Fibroblast of mammary gland (primary cell): ENCODE results near the gene VPS8.
A peak's percentile ranks its signal among the peaks of the same experiment; 100 is the strongest.

Experiments used
- DNase-seq: peaks from one replicate; pipeline ENCODE4 v3.0.0-alpha.2; 2010; ENCODE audit warnings: low read depth
- H3K4me3 ChIP-seq: 2 replicates; pipeline ENCODE4 v1.5.1; 2011; ENCODE audit warnings: low read depth, mild to moderate bottlenecking, low read length, moderate library complexity; ENCODE audit not compliant: control insufficient read depth
- CTCF ChIP-seq: conservative IDR thresholded peaks from 2 replicates; pipeline ENCODE4 v1.5.1; 2011; ENCODE audit warnings: low read depth, low read length, inconsistent platforms; ENCODE audit not compliant: control insufficient read depth, insufficient read depth

The VPS8 gene

GRCh38 chr3:184785890-184786279 is 26.1 kb upstream of the VPS8 start:
- no peak overlapping the region for H3K4me3 ChIP-seq
- no peak for TF ChIP-seq CTCF
- peak; percentile 63 for DNase-seq

DNA sequence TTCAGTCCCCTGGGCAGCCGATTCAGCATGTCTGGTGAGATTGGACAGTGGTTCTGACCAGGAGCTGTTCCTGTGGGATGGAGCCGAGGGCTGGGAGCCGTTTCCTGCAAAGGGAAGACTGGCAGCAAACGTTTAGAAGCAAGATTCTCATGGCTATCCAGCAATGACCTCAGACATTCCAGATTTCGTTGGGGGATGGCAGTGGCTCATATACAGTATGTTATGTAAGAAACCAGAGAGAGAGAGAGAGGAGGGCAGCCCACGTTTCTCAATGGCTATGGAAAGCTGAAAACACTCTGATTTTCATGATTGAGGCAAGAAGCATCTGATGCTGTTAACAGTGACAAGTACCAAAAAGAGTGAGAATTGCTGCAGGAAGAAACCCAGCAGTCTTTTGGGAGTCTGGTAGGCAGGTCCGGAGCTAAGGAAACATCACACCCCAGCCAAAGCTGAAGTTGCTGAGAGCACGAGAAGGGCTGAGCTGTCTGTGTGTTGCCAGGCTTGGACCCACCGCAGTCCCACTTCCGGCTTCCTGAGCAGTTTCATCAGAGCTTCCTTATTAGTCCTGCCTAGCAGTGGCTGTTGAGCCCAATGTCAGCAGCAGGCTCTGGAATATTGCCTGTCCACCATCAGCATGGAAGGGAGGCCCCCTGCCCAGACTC is 25.6 kb upstream of the VPS8 start:
- H3K4me3 ChIP-seq: no peak overlapping the region
- DNase-seq: peak; percentile 83
- TF ChIP-seq CTCF: no peak

- TF ChIP-seq CTCF: no peak
- no peak overlapping the region for H3K4me3 ChIP-seq
- DNase-seq: no peak
These were observed 23.2 kb upstream of the VPS8 start for GRCh38 chr3:184788751-184789150.

GRCh38 chr3:184789314-184789998 is 22.5 kb upstream of the VPS8 start:
- TF ChIP-seq CTCF: no peak
- no peak for DNase-seq
- H3K4me3 ChIP-seq: no peak overlapping the region

- no peak for DNase-seq
- H3K4me3 ChIP-seq: no peak overlapping the region
- TF ChIP-seq CTCF: no peak
These were observed 20.8 kb upstream of the VPS8 start for GRCh38 chr3:184791171-184791570.

GRCh38 chr3:184795522-184796190 is 16.3 kb upstream of the VPS8 start:
- H3K4me3 ChIP-seq: no peak overlapping the region
- no peak for DNase-seq
- TF ChIP-seq CTCF: no peak

- no peak for DNase-seq
- TF ChIP-seq CTCF: no peak
- H3K4me3 ChIP-seq: no peak overlapping the region
These were observed 15.4 kb upstream of the VPS8 start for GRCh38 chr3:184796551-184796950.
